Calu3 (cell line): Measurements from ENCODE around the gene DOCK1. TPM values are rescaled to one million over a fixed set of nuclear protein-coding genes. Genes with fewer than 3 reads are reported as not detected.
A peak's percentile ranks its signal among the peaks of the same experiment; 100 is the strongest.

ENCODE experiments used
- Bru-seq: library from RNA; stranded (reverse); fragments of 400-500 nt; gene quantifications from one replicate; lab custom pipeline; 2021; lab: Mats Ljungman, UMichigan
- BruChase-seq, 2 experiments: library from RNA; stranded (reverse); fragments of 400-500 nt; gene quantifications; one replicate each; lab custom pipeline; 2021; lab: Mats Ljungman, UMichigan
- BruUV-seq: library from RNA; stranded (reverse); fragments of 400-500 nt; replicated peaks from 2 replicates; lab custom pipeline; 2021; lab: Mats Ljungman, UMichigan
- CTCF ChIA-PET: fragments of 300-600 bp; sonication (Branson Sonifier 250); formaldehyde crosslinking; loops from one replicate; lab custom pipeline; 2022; ENCODE audit warnings: antibody characterized with exemption; lab: Charles Lee
- DNase-seq: peaks from one replicate; pipeline ENCODE4 v3.0.0; 2022
- H3K27ac Mint-ChIP-seq: one replicate; pipeline ENCODE4 v1.8.0; 2022; ENCODE audit warnings: mixed read lengths; ENCODE audit not compliant: unreplicated experiment
- H3K27me3 Mint-ChIP-seq: one replicate; pipeline ENCODE4 v1.8.0; 2022; ENCODE audit warnings: mixed read lengths; ENCODE audit not compliant: unreplicated experiment
- H3K36me3 Mint-ChIP-seq: one replicate; pipeline ENCODE4 v1.8.0; 2022; ENCODE audit warnings: mild to moderate bottlenecking, moderate library complexity, mixed read lengths; ENCODE audit not compliant: insufficient read depth, unreplicated experiment
- H3K4me1 Mint-ChIP-seq: one replicate; pipeline ENCODE4 v1.8.0; 2022; ENCODE audit warnings: mild to moderate bottlenecking, low read depth, mixed read lengths; ENCODE audit not compliant: unreplicated experiment
- H3K4me3 Mint-ChIP-seq: one replicate; pipeline ENCODE4 v1.8.0; 2022; ENCODE audit warnings: mild to moderate bottlenecking, low read depth, moderate library complexity, mixed read lengths; ENCODE audit not compliant: unreplicated experiment
- H3K9me3 Mint-ChIP-seq: one replicate; pipeline ENCODE4 v1.8.0; 2022; ENCODE audit warnings: low read depth, mixed read lengths; ENCODE audit not compliant: unreplicated experiment
- CTCF ChIP-seq: fragments of 200-600 bp; IDR thresholded peaks from one replicate; pipeline ENCODE4 v1.8.0; 2022; ENCODE audit warnings: antibody characterized with exemption; ENCODE audit not compliant: unreplicated experiment
- intact Hi-C: fragments of 100-400 bp; cut with micrococcal nuclease; formaldehyde crosslinking; loops from one replicate; pipeline ENCODE4 v1.10.0; 2022; ENCODE audit not compliant: unreplicated experiment
- long read RNA-seq: library from polyadenylated mRNA; stranded (forward); transcript quantifications from one replicate; pipeline ENCODE4 v2.0.0, GENCODE V29; 2022
- total RNA-seq: library from RNA; stranded (reverse); gene quantifications from 2 replicates; pipeline ENCODE4 v1.2.3, GENCODE V29; 2022

DOCK1 gene
- total RNA-seq (29.1 and 34.2 TPM in 2 replicates), Bru-seq, nascent RNA (percentile 71 among the genes with signal in this experiment), BruChase-seq, experiment 1, labeled RNA remaining after a 6-hour chase (percentile 76 among the genes with signal in this experiment), BruChase-seq, experiment 2, labeled RNA remaining after a 2-hour chase (percentile 71 among the genes with signal in this experiment)
- long read RNA-seq, full-length matches to known transcripts: 1 of 12 reads
- long read RNA-seq, partial matches to known transcripts: 4 of 12 reads
- long read RNA-seq, other reads (novel, unspliced or antisense): 7 of 12 reads

- no peak for TF ChIP-seq CTCF
- Mint-ChIP-seq H3K4me1 (peaks cover 39% of the 10 kb centered on the region), H3K27me3 (no peaks in the 10 kb centered on the region), H3K9me3 (no peaks in the 10 kb centered on the region), H3K4me3 (peak within 1 kb of the TSS; percentile 67), H3K36me3 (peaks cover 34% of the 10 kb centered on the region), H3K27ac (peak within 1 kb of the TSS; percentile 88)
- intact Hi-C loops: loop anchor here (10.0 kb wide), 1 partner anchor 70 kb away; no protein-coding TSS in a partner anchor
- BruUV-seq: TSS peak; percentile 23
- CTCF ChIA-PET: interaction anchor here (0.6 to 0.7 kb wide), 2 partner anchors 51 to 91 kb away, joined by 3 to 4 read pairs; no protein-coding TSS in a partner anchor
- peak; percentile 71 for DNase-seq
These were observed at the start of gene DOCK1 for GRCh38 chr10:126904818-126905701. TSS of gene DOCK1 (plus strand) at chr10:126905428. CDS start at chr10:126905518, 90 bp downstream.

GRCh38 chr10:126857178-126857806 is 47.9 kb upstream of the DOCK1 start:
- no peak for DNase-seq
- intact Hi-C loops: no loop called here
- CTCF ChIA-PET: no interaction called here
- H3K27me3 Mint-ChIP-seq: peaks cover 35% of the 10 kb centered on the region
- H3K4me3 Mint-ChIP-seq: no peak overlapping the region
- no peak overlapping the region for H3K27ac Mint-ChIP-seq
- TF ChIP-seq CTCF: no peak
- BruUV-seq: no TSS peak
- no peaks in the 10 kb centered on the region for H3K4me1 Mint-ChIP-seq
- H3K9me3 Mint-ChIP-seq: no peaks in the 10 kb centered on the region
- H3K36me3 Mint-ChIP-seq: no peaks in the 10 kb centered on the region

- no peaks in the 10 kb centered on the region for H3K9me3 Mint-ChIP-seq
- H3K27me3 Mint-ChIP-seq: peaks cover 13% of the 10 kb centered on the region
- CTCF ChIA-PET: no interaction called here
- no TSS peak for BruUV-seq
- no peaks in the 10 kb centered on the region for H3K4me1 Mint-ChIP-seq
- intact Hi-C loops: no loop called here
- H3K27ac Mint-ChIP-seq: no peak overlapping the region
- H3K4me3 Mint-ChIP-seq: no peak overlapping the region
- DNase-seq: no peak
- H3K36me3 Mint-ChIP-seq: no peaks in the 10 kb centered on the region
- no peak for TF ChIP-seq CTCF
These were observed 37.5 kb upstream of the DOCK1 start for GRCh38 chr10:126867567-126868365.
